Measurements from ENCODE around the gene ELL.

ELL gene

DNA sequence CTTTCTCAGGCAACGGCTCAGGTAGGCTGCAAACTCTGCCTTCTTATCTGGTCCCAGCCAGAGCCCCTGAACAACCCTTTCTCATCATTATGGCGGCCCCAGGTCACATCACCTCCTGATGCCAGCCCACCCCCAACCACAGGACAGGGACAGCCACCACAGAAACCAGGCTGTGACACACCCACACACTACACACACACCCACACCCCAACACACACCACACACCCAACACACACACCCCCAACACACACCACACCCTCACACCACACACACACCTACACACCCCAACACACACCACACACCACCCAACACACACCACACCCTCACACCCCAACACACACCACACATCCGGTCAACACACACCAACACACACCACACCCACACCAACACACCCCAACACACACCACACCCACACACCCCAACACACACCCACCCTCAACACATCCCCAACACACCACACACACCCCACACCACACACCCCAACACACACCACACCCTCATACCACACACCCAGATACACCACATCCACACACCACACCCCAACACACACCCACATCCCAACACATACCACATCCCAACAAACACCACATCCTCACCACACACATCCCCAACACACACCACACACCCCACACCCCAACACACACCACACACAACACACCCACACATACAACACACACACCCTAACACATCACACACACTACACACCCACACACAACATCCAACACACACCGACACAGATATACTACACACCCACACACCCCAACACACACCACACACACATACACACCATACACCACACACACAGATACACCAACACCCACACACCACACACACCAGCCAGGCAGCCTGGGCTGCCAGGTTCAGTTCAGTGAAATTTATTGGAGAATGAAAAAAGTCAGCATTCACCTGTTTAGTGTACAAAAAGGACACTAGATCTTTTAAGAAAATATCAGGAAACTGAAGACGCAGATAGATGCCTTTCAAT is 79.8 kb downstream of the ELL start:
- TF ChIP-seq, protein P1, sequence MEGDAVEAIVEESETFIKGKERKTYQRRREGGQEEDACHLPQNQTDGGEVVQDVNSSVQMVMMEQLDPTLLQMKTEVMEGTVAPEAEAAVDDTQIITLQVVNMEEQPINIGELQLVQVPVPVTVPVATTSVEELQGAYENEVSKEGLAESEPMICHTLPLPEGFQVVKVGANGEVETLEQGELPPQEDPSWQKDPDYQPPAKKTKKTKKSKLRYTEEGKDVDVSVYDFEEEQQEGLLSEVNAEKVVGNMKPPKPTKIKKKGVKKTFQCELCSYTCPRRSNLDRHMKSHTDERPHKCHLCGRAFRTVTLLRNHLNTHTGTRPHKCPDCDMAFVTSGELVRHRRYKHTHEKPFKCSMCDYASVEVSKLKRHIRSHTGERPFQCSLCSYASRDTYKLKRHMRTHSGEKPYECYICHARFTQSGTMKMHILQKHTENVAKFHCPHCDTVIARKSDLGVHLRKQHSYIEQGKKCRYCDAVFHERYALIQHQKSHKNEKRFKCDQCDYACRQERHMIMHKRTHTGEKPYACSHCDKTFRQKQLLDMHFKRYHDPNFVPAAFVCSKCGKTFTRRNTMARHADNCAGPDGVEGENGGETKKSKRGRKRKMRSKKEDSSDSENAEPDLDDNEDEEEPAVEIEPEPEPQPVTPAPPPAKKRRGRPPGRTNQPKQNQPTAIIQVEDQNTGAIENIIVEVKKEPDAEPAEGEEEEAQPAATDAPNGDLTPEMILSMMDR (IDR thresholded peaks at IDR 0.05; ENCODE audit: insufficient read depth, low read length), result no peak
- TF ChIP-seq SPI1 (IDR thresholded peaks at IDR 0.05; ENCODE audit: borderline replicate concordance, low read depth) (no peak), POLR2AphosphoS5 (IDR thresholded peaks at IDR 0.05; ENCODE audit: low read depth) (no peak), GABPA (IDR thresholded peaks at IDR 0.05; ENCODE audit: low read depth) (no peak)
- TF ChIP-seq, protein P2, sequence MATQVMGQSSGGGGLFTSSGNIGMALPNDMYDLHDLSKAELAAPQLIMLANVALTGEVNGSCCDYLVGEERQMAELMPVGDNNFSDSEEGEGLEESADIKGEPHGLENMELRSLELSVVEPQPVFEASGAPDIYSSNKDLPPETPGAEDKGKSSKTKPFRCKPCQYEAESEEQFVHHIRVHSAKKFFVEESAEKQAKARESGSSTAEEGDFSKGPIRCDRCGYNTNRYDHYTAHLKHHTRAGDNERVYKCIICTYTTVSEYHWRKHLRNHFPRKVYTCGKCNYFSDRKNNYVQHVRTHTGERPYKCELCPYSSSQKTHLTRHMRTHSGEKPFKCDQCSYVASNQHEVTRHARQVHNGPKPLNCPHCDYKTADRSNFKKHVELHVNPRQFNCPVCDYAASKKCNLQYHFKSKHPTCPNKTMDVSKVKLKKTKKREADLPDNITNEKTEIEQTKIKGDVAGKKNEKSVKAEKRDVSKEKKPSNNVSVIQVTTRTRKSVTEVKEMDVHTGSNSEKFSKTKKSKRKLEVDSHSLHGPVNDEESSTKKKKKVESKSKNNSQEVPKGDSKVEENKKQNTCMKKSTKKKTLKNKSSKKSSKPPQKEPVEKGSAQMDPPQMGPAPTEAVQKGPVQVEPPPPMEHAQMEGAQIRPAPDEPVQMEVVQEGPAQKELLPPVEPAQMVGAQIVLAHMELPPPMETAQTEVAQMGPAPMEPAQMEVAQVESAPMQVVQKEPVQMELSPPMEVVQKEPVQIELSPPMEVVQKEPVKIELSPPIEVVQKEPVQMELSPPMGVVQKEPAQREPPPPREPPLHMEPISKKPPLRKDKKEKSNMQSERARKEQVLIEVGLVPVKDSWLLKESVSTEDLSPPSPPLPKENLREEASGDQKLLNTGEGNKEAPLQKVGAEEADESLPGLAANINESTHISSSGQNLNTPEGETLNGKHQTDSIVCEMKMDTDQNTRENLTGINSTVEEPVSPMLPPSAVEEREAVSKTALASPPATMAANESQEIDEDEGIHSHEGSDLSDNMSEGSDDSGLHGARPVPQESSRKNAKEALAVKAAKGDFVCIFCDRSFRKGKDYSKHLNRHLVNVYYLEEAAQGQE (IDR thresholded peaks at IDR 0.05; ENCODE audit: insufficient replicate concordance, low read depth), result no peak
- H3K27ac ChIP-seq (replicated peaks), result no peak overlapping the region
- no peak for DNase-seq (ENCODE audit: low read depth in 1 of 2, low spot score in 1 of 2)

DNA sequence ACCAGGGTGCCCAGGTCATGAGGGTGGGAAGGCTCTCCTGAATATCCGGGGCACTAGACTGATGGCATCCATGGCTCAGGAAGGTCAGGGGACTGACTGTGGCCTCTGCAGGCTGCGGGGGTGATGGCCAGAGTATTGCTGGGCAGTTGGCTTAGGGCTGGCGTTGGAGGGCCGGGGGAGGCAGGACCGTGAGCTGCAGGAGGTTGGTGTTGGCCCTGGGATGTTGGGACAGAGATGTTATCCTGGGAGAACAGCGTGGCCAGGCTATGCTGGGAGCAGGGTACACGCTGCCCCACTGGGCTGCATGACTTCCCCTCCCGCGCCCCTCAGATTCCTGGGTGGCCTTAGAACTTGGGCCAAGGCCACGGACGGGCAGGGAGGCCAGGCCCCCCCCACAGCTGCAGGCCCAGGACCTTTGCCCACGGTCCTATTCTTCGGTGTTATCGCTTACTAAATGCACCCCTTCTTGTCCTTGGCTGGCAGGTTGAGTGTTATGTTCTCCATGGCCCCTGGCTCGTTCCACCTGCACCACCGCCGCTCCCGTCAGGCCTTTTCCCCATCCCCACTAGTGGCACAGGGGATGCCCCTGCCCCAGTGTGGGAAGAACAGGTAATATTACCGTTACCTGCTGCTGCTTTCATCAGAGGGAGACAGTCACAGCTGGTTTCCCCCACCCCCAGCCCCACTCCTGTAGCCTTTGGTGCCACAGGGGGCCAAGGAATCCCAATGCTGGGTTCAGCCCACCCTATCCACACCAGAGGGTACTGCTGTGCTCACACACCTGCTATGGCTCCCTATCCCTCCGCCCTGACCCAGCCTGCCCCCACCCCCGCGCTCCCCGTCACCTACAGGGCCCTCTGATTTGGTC is 80.7 kb downstream of the ELL start:
- Histone ChIP-seq H3K27me3 (ENCODE audit: insufficient read depth, poor library complexity, severe bottlenecking) (peaks cover 4% of the 10 kb centered on the region), H3K4me3 (replicated peaks; ENCODE audit: insufficient read depth, low read length) (no peak overlapping the region), H3K27ac (replicated peaks) (no peak overlapping the region)
- TF ChIP-seq, protein P2 (IDR thresholded peaks at IDR 0.05; ENCODE audit: insufficient replicate concordance, low read depth), result no peak
- TF ChIP-seq SPI1 (IDR thresholded peaks at IDR 0.05; ENCODE audit: borderline replicate concordance, low read depth), result no peak
- TF ChIP-seq POLR2AphosphoS5 (IDR thresholded peaks at IDR 0.05; ENCODE audit: low read depth), result no peak
- TF ChIP-seq, protein P1 (IDR thresholded peaks at IDR 0.05; ENCODE audit: insufficient read depth, low read length), result no peak
- TF ChIP-seq GABPA (IDR thresholded peaks at IDR 0.05; ENCODE audit: low read depth), result no peak
- no peak for DNase-seq (ENCODE audit: low read depth in 1 of 2, low spot score in 1 of 2)

More for the DNA sequence above, 79.8 kb downstream of the ELL start:
- peaks cover 4% of the 10 kb centered on the region for H3K27me3 ChIP-seq (ENCODE audit: insufficient read depth, poor library complexity, severe bottlenecking)
- no peak overlapping the region for H3K4me3 ChIP-seq (replicated peaks; ENCODE audit: insufficient read depth, low read length)

DNA sequence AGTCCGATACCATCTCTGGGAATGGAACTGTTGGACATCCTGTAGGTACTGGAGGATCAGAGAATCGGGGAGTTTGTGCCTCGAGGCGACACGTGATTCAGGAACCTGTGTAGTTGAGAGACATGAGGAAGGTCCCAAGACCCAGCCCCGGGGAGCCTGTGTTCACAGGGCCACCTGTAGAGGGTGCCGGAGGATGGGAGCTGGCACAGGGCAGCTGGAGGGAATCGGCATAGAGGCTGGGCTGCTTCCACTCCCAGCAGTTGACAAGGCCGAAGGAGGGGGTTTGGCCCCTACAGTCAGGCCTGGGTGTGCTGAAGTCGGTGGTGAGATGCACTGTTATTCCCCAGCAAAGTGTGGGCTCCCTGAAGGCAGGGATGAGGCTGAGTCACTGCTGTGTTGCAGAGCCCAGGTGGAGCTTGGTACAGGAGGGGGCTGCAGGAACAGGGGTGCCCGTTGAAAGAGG is 81.4 kb downstream of the ELL start:
- Histone ChIP-seq H3K4me3 (replicated peaks; ENCODE audit: insufficient read depth, low read length) (no peak overlapping the region), H3K27me3 (ENCODE audit: insufficient read depth, poor library complexity, severe bottlenecking) (peaks cover 4% of the 10 kb centered on the region), H3K27ac (replicated peaks) (no peak overlapping the region)
- peak; percentile 38 to 74 for DNase-seq (ENCODE audit: low read depth in 1 of 2, low spot score in 1 of 2)
- TF ChIP-seq, protein P2 (IDR thresholded peaks at IDR 0.05; ENCODE audit: insufficient replicate concordance, low read depth), result no peak
- TF ChIP-seq, protein P1 (IDR thresholded peaks at IDR 0.05; ENCODE audit: insufficient read depth, low read length), result peak; percentile 39

Data from HL-60 (cell line).